Upper lobe of right lung (tissue), 1 donor: ENCODE data around the gene TEAD1. TPM values are rescaled to one million over a fixed set of nuclear protein-coding genes. Genes with fewer than 3 reads are reported as not detected.

Source experiments
- ATAC-seq: fragments of 200-7000 bp; cut with Tn5 transposase; one replicate; pipeline ENCODE4 v1.9.1; 2020; ENCODE audit warnings: mild to moderate bottlenecking, moderate library complexity
- DNase-seq: peaks from one replicate; pipeline ENCODE4 v3.0.0-alpha.2; 2020
- H3K27ac ChIP-seq: fragments of 200-600 bp; one replicate; pipeline ENCODE4 v1.8.0; 2022
- H3K27me3 ChIP-seq: fragments of 200-600 bp; one replicate; pipeline ENCODE4 v1.8.0; 2022; ENCODE audit warnings: mild to moderate bottlenecking
- H3K36me3 ChIP-seq: fragments of 200-600 bp; one replicate; pipeline ENCODE4 v1.8.0; 2022
- H3K4me1 ChIP-seq: fragments of 200-600 bp; one replicate; pipeline ENCODE4 v1.8.0; 2022
- H3K4me3 ChIP-seq: fragments of 200-600 bp; one replicate; pipeline ENCODE4 v1.8.0; 2022; ENCODE audit warnings: mild to moderate bottlenecking
- H3K9me3 ChIP-seq: fragments of 200-600 bp; one replicate; pipeline ENCODE4 v1.8.0; 2022
- CTCF ChIP-seq: fragments of 200-600 bp; IDR thresholded peaks from one replicate; pipeline ENCODE4 v1.8.0; 2022; ENCODE audit warnings: antibody characterized with exemption
- intact Hi-C: fragments of 100-400 bp; cut with DNase I; formaldehyde crosslinking; loops from one replicate; pipeline ENCODE4 v1.11.0; 2022
- total RNA-seq: library from RNA; stranded (reverse); fragmentation: NEBNext Ultra II Directional; extraction: Animal tissue kit (Norgen Biotek cat#: 25700); gene quantifications from one replicate; pipeline ENCODE4 v1.2.1, GENCODE V29; 2021
- donor health status: DM: no; HTN: yes; CAD: no; lungs with severe emphysema.

TEAD1 gene
- total RNA-seq, 1 donor from 2014 or later = 72.3 TPM

GRCh38 chr11:12829131-12829530 lies 154.9 kb downstream of the TEAD1 start:
- Histone ChIP-seq H3K4me1 (peaks cover 32% of the 10 kb centered on the region), H3K4me3 (no peak overlapping the region), H3K9me3 (no peaks in the 10 kb centered on the region), H3K27me3 (no peaks in the 10 kb centered on the region), H3K27ac (no peak overlapping the region), H3K36me3 (no peaks in the 10 kb centered on the region)
- intact Hi-C loops = no loop called here
- ATAC-seq (no peak), DNase-seq (no peak)
- no peak for TF ChIP-seq CTCF

GRCh38 chr11:12829540-12830314 lies 155.5 kb downstream of the TEAD1 start:
- Histone ChIP-seq H3K4me3 (no peak overlapping the region), H3K4me1 (peaks cover 28% of the 10 kb centered on the region), H3K27ac (no peak overlapping the region), H3K27me3 (no peaks in the 10 kb centered on the region), H3K9me3 (no peaks in the 10 kb centered on the region), H3K36me3 (no peaks in the 10 kb centered on the region)
- intact Hi-C loops = no loop called here
- no peak for TF ChIP-seq CTCF
- ATAC-seq (no peak), DNase-seq (no peak)

- DNase-seq (no peak), ATAC-seq (no peak)
- Histone ChIP-seq H3K27ac (no peak overlapping the region), H3K36me3 (no peaks in the 10 kb centered on the region), H3K4me3 (no peak overlapping the region), H3K27me3 (no peaks in the 10 kb centered on the region), H3K9me3 (no peaks in the 10 kb centered on the region), H3K4me1 (peaks cover 28% of the 10 kb centered on the region)
- TF ChIP-seq CTCF = no peak
- intact Hi-C loops = no loop called here
Measured at GRCh38 chr11:12831471-12832202, 157.4 kb downstream of the TEAD1 start.

GRCh38 chr11:12832480-12833224 lies 158.4 kb downstream of the TEAD1 start:
- DNase-seq = no peak
- Histone ChIP-seq H3K9me3 (no peaks in the 10 kb centered on the region), H3K4me3 (no peak overlapping the region), H3K27me3 (no peaks in the 10 kb centered on the region), H3K36me3 (no peaks in the 10 kb centered on the region), H3K27ac (no peak overlapping the region), H3K4me1 (peaks cover 18% of the 10 kb centered on the region)
- intact Hi-C loops = no loop called here
- no peak for TF ChIP-seq CTCF
- no peak for ATAC-seq

- ATAC-seq = no peak
- Histone ChIP-seq H3K36me3 (no peaks in the 10 kb centered on the region), H3K27me3 (no peaks in the 10 kb centered on the region), H3K4me1 (peaks cover 10% of the 10 kb centered on the region), H3K9me3 (no peaks in the 10 kb centered on the region), H3K27ac (no peak overlapping the region), H3K4me3 (no peak overlapping the region)
- intact Hi-C loops = no loop called here
- no peak for DNase-seq
- TF ChIP-seq CTCF = no peak
Measured at GRCh38 chr11:12834166-12834565, 159.9 kb downstream of the TEAD1 start.
